Astrocyte (in vitro differentiated cells and primary cell): ENCODE data around the gene HSPBAP1. TPM values are rescaled to one million over a fixed set of nuclear protein-coding genes. Genes with fewer than 3 reads are reported as not detected.

Experiments used
- DNase-seq: peaks from one replicate; pipeline ENCODE4 v3.0.0-alpha.2; 2010; ENCODE audit warnings: low read depth
- FAIRE-seq: peaks from 2 replicates; lab custom pipeline; 2011; peaks lifted over from hg19 to GRCh38; lab: Jason Lieb, UNC
- H2AFZ ChIP-seq: 2 replicates; pipeline ENCODE4 v1.6.0; 2012; ENCODE audit warnings: low read depth, low read length, inconsistent platforms
- H3K27ac ChIP-seq: 2 replicates; pipeline ENCODE4 v1.5.1; 2011; ENCODE audit warnings: low read depth, low read length, inconsistent platforms
- H3K27me3 ChIP-seq: 2 replicates; pipeline ENCODE4 v1.6.0; 2011; ENCODE audit warnings: low read length, inconsistent platforms; ENCODE audit not compliant: insufficient read depth
- H3K36me3 ChIP-seq: 2 replicates; pipeline ENCODE4 v1.5.1; 2011; ENCODE audit warnings: low read length, inconsistent platforms; ENCODE audit not compliant: insufficient read depth
- H3K4me1 ChIP-seq: 2 replicates; pipeline ENCODE4 v1.5.1; 2011; ENCODE audit warnings: low read length, inconsistent platforms; ENCODE audit not compliant: insufficient read depth
- H3K4me2 ChIP-seq: 2 replicates; pipeline ENCODE4 v1.6.0; 2012; ENCODE audit warnings: low read length, inconsistent platforms
- H3K4me3 ChIP-seq: 2 replicates; pipeline ENCODE4 v1.5.1; 2011; ENCODE audit warnings: low read depth, mild to moderate bottlenecking, low read length, inconsistent platforms; ENCODE audit not compliant: insufficient read depth
- H3K79me2 ChIP-seq: 2 replicates; pipeline ENCODE4 v1.6.0; 2012; ENCODE audit warnings: mild to moderate bottlenecking, low read length, inconsistent platforms; ENCODE audit not compliant: insufficient read depth
- H3K9ac ChIP-seq: 2 replicates; pipeline ENCODE4 v1.6.0; 2012; ENCODE audit warnings: mild to moderate bottlenecking, low read length, inconsistent platforms
- H3K9me3 ChIP-seq: 2 replicates; pipeline ENCODE4 v1.5.1; 2012; ENCODE audit warnings: low read depth, mild to moderate bottlenecking, low read length, inconsistent platforms; ENCODE audit not compliant: insufficient read depth
- H4K20me1 ChIP-seq: 2 replicates; pipeline ENCODE4 v1.6.0; 2012; ENCODE audit warnings: low read length, inconsistent platforms; ENCODE audit not compliant: insufficient read depth
- H3K27ac Mint-ChIP-seq: one replicate; pipeline ENCODE4 v1.8.0; 2021; ENCODE audit warnings: mild to moderate bottlenecking, mixed read lengths; ENCODE audit not compliant: unreplicated experiment
- H3K27me3 Mint-ChIP-seq: one replicate; pipeline ENCODE4 v1.8.0; 2021; ENCODE audit warnings: low read depth, mixed read lengths; ENCODE audit not compliant: unreplicated experiment
- H3K36me3 Mint-ChIP-seq: one replicate; pipeline ENCODE4 v1.8.0; 2021; ENCODE audit warnings: low read depth, mixed read lengths; ENCODE audit not compliant: unreplicated experiment
- H3K4me1 Mint-ChIP-seq: one replicate; pipeline ENCODE4 v1.8.0; 2021; ENCODE audit warnings: low read depth, mixed read lengths; ENCODE audit not compliant: unreplicated experiment
- H3K4me3 Mint-ChIP-seq: one replicate; pipeline ENCODE4 v1.8.0; 2021; ENCODE audit warnings: mild to moderate bottlenecking, moderate library complexity, mixed read lengths; ENCODE audit not compliant: unreplicated experiment
- H3K9me3 Mint-ChIP-seq: one replicate; pipeline ENCODE4 v1.8.0; 2021; ENCODE audit warnings: mild to moderate bottlenecking, mixed read lengths; ENCODE audit not compliant: unreplicated experiment
- EZH2 ChIP-seq: IDR thresholded peaks from 2 replicates; pipeline ENCODE4 v1.6.1; 2012; ENCODE audit warnings: mild to moderate bottlenecking, low read length, inconsistent platforms; ENCODE audit not compliant: insufficient read depth
- total RNA-seq: library from RNA; stranded (reverse); gene quantifications from 2 replicates; pipeline ENCODE4 v1.2.1, GENCODE V29; 2021
- TF ChIP-seq, protein P1 (sequence below): IDR thresholded peaks from 2 replicates; pipeline ENCODE4 v1.5.1; 2011; ENCODE audit warnings: low read depth, mild to moderate bottlenecking, inconsistent platforms, low read length, moderate library complexity; ENCODE audit not compliant: insufficient read depth

HSPBAP1 gene
- total RNA-seq, 1 donor from 2014 or later, result 4.3 TPM

GRCh38 chr3:122705379-122705778, 88.3 kb downstream of the HSPBAP1 start:
- Mint-ChIP-seq H3K9me3 (no peaks in the 10 kb centered on the region), H3K36me3 (peaks cover 43% of the 10 kb centered on the region), H3K27ac (no peak overlapping the region), H3K4me3 (no peak overlapping the region), H3K27me3 (no peaks in the 10 kb centered on the region), H3K4me1 (peaks cover 5% of the 10 kb centered on the region)
- Histone ChIP-seq H3K27me3 (no peaks in the 10 kb centered on the region), H4K20me1 (no peaks in the 10 kb centered on the region), H3K4me3 (no peak overlapping the region), H2AFZ (no peak overlapping the region), H3K4me1 (no peaks in the 10 kb centered on the region), H3K27ac (no peak overlapping the region), H3K79me2 (no peaks in the 10 kb centered on the region), H3K9me3 (no peaks in the 10 kb centered on the region), H3K36me3 (no peaks in the 10 kb centered on the region), H3K4me2 (no peak overlapping the region), H3K9ac (no peak overlapping the region)
- TF ChIP-seq, protein P1, sequence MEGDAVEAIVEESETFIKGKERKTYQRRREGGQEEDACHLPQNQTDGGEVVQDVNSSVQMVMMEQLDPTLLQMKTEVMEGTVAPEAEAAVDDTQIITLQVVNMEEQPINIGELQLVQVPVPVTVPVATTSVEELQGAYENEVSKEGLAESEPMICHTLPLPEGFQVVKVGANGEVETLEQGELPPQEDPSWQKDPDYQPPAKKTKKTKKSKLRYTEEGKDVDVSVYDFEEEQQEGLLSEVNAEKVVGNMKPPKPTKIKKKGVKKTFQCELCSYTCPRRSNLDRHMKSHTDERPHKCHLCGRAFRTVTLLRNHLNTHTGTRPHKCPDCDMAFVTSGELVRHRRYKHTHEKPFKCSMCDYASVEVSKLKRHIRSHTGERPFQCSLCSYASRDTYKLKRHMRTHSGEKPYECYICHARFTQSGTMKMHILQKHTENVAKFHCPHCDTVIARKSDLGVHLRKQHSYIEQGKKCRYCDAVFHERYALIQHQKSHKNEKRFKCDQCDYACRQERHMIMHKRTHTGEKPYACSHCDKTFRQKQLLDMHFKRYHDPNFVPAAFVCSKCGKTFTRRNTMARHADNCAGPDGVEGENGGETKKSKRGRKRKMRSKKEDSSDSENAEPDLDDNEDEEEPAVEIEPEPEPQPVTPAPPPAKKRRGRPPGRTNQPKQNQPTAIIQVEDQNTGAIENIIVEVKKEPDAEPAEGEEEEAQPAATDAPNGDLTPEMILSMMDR, result no peak
- TF ChIP-seq EZH2, result no peak
- DNase-seq (no peak), FAIRE-seq (no peak)

DNA sequence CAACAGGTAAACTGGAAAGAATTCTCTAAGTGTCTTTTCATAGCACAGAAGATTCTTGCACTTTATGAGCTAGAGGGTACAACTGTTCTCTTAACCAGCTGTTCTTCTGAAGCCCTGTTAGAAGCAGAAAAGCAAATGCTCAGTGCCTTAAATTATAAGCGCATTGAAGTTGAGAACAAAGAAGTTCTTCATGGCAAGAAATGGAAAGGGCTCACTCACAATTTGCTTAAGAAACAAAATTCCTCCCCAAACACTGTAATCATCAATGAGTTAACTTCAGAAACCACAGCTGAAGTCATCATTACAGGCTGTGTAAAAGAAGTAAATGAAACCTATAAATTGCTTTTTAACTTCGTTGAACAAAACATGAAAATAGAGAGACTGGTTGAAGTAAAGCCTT, 93.4 kb downstream of the HSPBAP1 start:
- no peaks in the 10 kb centered on the region for H3K27me3 Mint-ChIP-seq
- Histone ChIP-seq H3K4me3 (no peak overlapping the region), H3K4me2 (no peak overlapping the region), H4K20me1 (no peaks in the 10 kb centered on the region), H3K9me3 (no peaks in the 10 kb centered on the region), H3K27ac (no peak overlapping the region), H2AFZ (no peak overlapping the region), H3K9ac (no peak overlapping the region), H3K4me1 (no peaks in the 10 kb centered on the region), H3K27me3 (no peaks in the 10 kb centered on the region), H3K79me2 (no peaks in the 10 kb centered on the region), H3K36me3 (no peaks in the 10 kb centered on the region)
- DNase-seq (no peak), FAIRE-seq (no peak)
- TF ChIP-seq EZH2, result no peak
- TF ChIP-seq, protein P1, result no peak
- peaks cover 8% of the 10 kb centered on the region for H3K4me1 Mint-ChIP-seq
- H3K36me3 Mint-ChIP-seq, result peaks cover 37% of the 10 kb centered on the region
- no peak overlapping the region for H3K27ac Mint-ChIP-seq
- H3K9me3 Mint-ChIP-seq, result no peaks in the 10 kb centered on the region
- no peak overlapping the region for H3K4me3 Mint-ChIP-seq

DNA sequence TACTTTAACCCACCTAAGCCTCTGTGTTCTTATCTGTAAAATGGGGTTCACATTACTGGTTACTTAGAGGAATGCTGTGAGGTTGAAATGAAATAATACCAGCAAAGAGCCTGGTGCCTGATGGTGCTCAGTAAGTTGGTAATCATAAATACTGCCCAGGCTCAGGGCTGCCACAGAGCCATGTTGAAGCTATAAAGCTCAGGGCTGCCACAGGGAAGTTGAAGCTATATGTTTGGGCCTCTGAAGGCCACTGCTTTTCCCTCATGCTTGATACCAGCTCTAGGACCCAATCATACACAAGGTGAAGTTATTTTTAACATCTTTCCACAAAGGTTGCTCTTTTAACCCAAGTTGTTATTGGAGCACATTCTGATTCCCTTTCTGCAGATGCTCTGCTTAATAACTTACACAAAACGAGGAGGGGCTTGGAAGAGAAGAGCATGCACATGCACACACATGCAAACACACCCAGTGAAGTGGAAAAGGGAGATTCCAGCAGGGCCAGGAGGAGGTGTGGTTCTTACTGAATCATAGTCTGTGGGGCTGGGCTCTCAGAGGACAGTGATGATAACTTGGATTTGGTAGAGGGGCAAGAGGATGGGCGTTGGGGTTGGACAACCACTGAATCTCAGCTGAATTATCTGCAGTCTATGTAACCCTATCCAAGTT, 95.5 kb downstream of the HSPBAP1 start:
- Histone ChIP-seq H3K79me2 (no peaks in the 10 kb centered on the region), H4K20me1 (no peaks in the 10 kb centered on the region), H2AFZ (no peak overlapping the region), H3K27ac (no peak overlapping the region), H3K9me3 (no peaks in the 10 kb centered on the region), H3K27me3 (no peaks in the 10 kb centered on the region), H3K4me2 (no peak overlapping the region), H3K4me3 (no peak overlapping the region), H3K36me3 (no peaks in the 10 kb centered on the region), H3K4me1 (no peaks in the 10 kb centered on the region), H3K9ac (no peak overlapping the region)
- no peaks in the 10 kb centered on the region for H3K9me3 Mint-ChIP-seq
- H3K27ac Mint-ChIP-seq, result no peak overlapping the region
- H3K4me1 Mint-ChIP-seq, result peaks cover 10% of the 10 kb centered on the region
- H3K4me3 Mint-ChIP-seq, result no peak overlapping the region
- FAIRE-seq (no peak), DNase-seq (peak; percentile 13)
- H3K27me3 Mint-ChIP-seq, result no peaks in the 10 kb centered on the region
- H3K36me3 Mint-ChIP-seq, result peaks cover 36% of the 10 kb centered on the region
- no peak for TF ChIP-seq EZH2
- TF ChIP-seq, protein P1, result no peak
